Measurements from ENCODE around the gene PCDHA12. TPM values are rescaled to one million over a fixed set of nuclear protein-coding genes. Genes with fewer than 3 reads are reported as not detected.
"Not testable (repeated sequence)": the region's sequence is repeated elsewhere in the genome, so short reads cannot be mapped to it uniquely, and the experiment has no call there.

The PCDHA12 gene
- total and polyA plus RNA-seq, 4 donors = 0.01 to 0.08 TPM; not detected in 2

- TF ChIP-seq, protein P1, sequence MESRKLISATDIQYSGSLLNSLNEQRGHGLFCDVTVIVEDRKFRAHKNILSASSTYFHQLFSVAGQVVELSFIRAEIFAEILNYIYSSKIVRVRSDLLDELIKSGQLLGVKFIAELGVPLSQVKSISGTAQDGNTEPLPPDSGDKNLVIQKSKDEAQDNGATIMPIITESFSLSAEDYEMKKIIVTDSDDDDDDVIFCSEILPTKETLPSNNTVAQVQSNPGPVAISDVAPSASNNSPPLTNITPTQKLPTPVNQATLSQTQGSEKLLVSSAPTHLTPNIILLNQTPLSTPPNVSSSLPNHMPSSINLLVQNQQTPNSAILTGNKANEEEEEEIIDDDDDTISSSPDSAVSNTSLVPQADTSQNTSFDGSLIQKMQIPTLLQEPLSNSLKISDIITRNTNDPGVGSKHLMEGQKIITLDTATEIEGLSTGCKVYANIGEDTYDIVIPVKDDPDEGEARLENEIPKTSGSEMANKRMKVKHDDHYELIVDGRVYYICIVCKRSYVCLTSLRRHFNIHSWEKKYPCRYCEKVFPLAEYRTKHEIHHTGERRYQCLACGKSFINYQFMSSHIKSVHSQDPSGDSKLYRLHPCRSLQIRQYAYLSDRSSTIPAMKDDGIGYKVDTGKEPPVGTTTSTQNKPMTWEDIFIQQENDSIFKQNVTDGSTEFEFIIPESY (IDR thresholded peaks at IDR 0.05) = no peak
Measured at GRCh38 chr5:140869555-140869886, 5.6 kb upstream of the PCDHA12 start (continued).

DNA sequence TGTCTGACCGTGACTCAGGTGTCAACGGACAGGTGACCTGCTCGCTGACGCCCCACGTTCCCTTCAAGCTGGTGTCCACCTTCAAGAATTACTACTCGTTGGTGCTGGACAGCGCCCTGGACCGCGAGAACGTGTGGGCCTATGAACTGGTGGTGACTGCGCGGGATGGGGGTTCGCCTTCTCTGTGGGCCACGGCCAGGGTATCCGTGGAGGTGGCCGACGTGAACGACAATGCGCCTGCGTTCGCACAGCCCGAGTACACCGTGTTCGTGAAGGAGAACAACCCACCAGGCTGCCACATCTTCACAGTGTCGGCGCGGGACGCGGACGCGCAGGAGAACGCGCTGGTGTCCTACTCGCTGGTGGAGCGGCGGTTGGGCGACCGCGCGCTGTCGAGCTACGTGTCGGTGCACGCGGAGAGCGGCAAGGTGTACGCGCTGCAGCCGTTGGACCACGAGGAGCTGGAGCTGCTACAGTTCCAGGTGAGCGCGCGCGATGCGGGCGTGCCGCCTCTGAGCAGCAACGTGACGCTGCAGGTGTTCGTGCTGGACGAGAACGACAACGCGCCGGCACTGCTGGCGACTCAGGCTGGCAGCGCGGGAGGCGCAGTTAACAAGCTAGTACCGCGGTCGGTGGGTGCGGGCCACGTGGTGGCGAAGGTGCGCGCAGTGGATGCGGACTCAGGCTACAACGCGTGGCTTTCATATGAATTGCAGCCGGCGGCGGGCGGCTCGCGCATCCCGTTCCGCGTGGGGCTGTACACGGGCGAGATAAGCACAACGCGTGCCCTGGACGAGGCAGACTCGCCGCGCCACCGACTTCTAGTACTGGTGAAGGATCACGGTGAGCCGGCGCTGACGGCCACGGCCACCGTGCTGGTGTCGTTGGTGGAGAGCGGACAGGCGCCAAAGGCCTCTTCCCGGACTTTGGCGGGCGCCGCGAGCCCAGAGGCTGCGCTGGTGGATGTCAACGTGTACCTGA lies 4.6 kb upstream of the PCDHA12 start:
- Histone ChIP-seq H3K4me3 (ENCODE audit: low read depth in 1 of 3, low read length in 3 of 3) (peak overlapping the region in 1 of 3 donors; percentile 10), H3K4me1 (ENCODE audit: control insufficient read depth in 4 of 4, insufficient read depth in 4 of 4, low read length in 3 of 4) (no peaks in the 10 kb centered on the region), H3K27me3 (ENCODE audit: control insufficient read depth in 4 of 4, insufficient read depth in 4 of 4, low read length in 3 of 4) (peaks cover 0 to 11% (median 6%) of the 10 kb centered on the region in 4 donors), H3K9me3 (ENCODE audit: control insufficient read depth in 4 of 4, low read length in 3 of 4) (peaks cover 12 to 27% (median 20%) of the 10 kb centered on the region in 4 donors), H3K27ac (ENCODE audit: low read depth in 1 of 2, low read length in 2 of 2) (no peak overlapping the region), H3K36me3 (ENCODE audit: control insufficient read depth in 4 of 4, insufficient read depth in 3 of 4, low read depth in 1 of 4, low read length in 3 of 4) (no peaks in the 10 kb centered on the region), H3K9ac (ENCODE audit: low read depth in 1 of 2, low read length in 2 of 2) (no peak overlapping the region)
- WGBS = 42% methylated on average over 114 of the region's 114 CpGs
- DNase-seq (ENCODE audit: low spot score) = no peak
- TF ChIP-seq FOXA1 (IDR thresholded peaks at IDR 0.05) = no peak
- TF ChIP-seq RAD21 (IDR thresholded peaks at IDR 0.05) = no peak
- TF ChIP-seq, protein P2, sequence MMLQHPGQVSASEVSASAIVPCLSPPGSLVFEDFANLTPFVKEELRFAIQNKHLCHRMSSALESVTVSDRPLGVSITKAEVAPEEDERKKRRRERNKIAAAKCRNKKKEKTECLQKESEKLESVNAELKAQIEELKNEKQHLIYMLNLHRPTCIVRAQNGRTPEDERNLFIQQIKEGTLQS (IDR thresholded peaks at IDR 0.05) = no peak
- TF ChIP-seq, protein P1 (IDR thresholded peaks at IDR 0.05) = no peak
- TF ChIP-seq HNF4G (IDR thresholded peaks at IDR 0.05) = no peak
- TF ChIP-seq YY1 (IDR thresholded peaks at IDR 0.05) = no peak
- TF ChIP-seq HNF4A (conservative IDR thresholded peaks at IDR 0.05) = no peak
- TF ChIP-seq JUND (IDR thresholded peaks at IDR 0.05) = no peak
- TF ChIP-seq NR2F2 (IDR thresholded peaks at IDR 0.05) = no peak
- no peak for TF ChIP-seq EGR1 (IDR thresholded peaks at IDR 0.05; ENCODE audit: low read depth in 2 of 2)
- TF ChIP-seq GABPA (IDR thresholded peaks at IDR 0.05 in 1 of 2, conservative IDR thresholded peaks at IDR 0.05 in 1 of 2) = no peak
- TF ChIP-seq, protein P3, sequence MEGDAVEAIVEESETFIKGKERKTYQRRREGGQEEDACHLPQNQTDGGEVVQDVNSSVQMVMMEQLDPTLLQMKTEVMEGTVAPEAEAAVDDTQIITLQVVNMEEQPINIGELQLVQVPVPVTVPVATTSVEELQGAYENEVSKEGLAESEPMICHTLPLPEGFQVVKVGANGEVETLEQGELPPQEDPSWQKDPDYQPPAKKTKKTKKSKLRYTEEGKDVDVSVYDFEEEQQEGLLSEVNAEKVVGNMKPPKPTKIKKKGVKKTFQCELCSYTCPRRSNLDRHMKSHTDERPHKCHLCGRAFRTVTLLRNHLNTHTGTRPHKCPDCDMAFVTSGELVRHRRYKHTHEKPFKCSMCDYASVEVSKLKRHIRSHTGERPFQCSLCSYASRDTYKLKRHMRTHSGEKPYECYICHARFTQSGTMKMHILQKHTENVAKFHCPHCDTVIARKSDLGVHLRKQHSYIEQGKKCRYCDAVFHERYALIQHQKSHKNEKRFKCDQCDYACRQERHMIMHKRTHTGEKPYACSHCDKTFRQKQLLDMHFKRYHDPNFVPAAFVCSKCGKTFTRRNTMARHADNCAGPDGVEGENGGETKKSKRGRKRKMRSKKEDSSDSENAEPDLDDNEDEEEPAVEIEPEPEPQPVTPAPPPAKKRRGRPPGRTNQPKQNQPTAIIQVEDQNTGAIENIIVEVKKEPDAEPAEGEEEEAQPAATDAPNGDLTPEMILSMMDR (IDR thresholded peaks at IDR 0.05; ENCODE audit: low read depth, low read length, missing input control) = no peak
- no peak for TF ChIP-seq RXRA (IDR thresholded peaks at IDR 0.05)
- no peak for TF ChIP-seq SP1 (IDR thresholded peaks at IDR 0.05)
- TF ChIP-seq, protein P4, sequence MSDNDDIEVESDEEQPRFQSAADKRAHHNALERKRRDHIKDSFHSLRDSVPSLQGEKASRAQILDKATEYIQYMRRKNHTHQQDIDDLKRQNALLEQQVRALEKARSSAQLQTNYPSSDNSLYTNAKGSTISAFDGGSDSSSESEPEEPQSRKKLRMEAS (IDR thresholded peaks at IDR 0.05) = no peak
- TF ChIP-seq TAF1 (conservative IDR thresholded peaks at IDR 0.05) = no peak
- TF ChIP-seq FOXA2 (IDR thresholded peaks at IDR 0.05) = no peak
- TF ChIP-seq REST (IDR thresholded peaks at IDR 0.05) = no peak

GRCh38 chr5:140876541-140877261 lies 1.6 kb downstream of the PCDHA12 start:
- not testable (repeated sequence) for H3K36me3 ChIP-seq (ENCODE audit: control insufficient read depth in 4 of 4, insufficient read depth in 3 of 4, low read depth in 1 of 4, low read length in 3 of 4); H3K27ac ChIP-seq (ENCODE audit: low read depth in 1 of 2, low read length in 2 of 2); H3K27me3 ChIP-seq (ENCODE audit: control insufficient read depth in 4 of 4, insufficient read depth in 4 of 4, low read length in 3 of 4); DNase-seq (ENCODE audit: low spot score); H3K9ac ChIP-seq (ENCODE audit: low read depth in 1 of 2, low read length in 2 of 2); H3K4me1 ChIP-seq (ENCODE audit: control insufficient read depth in 4 of 4, insufficient read depth in 4 of 4, low read length in 3 of 4)
- 35% methylated on average over 80 of the region's 80 CpGs for WGBS
- H3K4me3 ChIP-seq (ENCODE audit: low read depth in 1 of 3, low read length in 3 of 3) = peak overlapping the region in 2 of 3 donors; percentile 17 to 45
- H3K9me3 ChIP-seq (ENCODE audit: control insufficient read depth in 4 of 4, low read length in 3 of 4) = peaks cover 8 to 27% (median 16%) of the 10 kb centered on the region in 4 donors

Data from liver (tissue), 9 donors.